ENCODE data around the gene SMAD7.

GRCh38 chr18:48887905-48888772 lies 62.6 kb downstream of the SMAD7 start:
- TF ChIP-seq CTCF (IDR thresholded peaks at IDR 0.05) (no peak), POLR2A (IDR thresholded peaks at IDR 0.05) (no peak)

All from lower leg skin (tissue), 3 donors.